Measurements from ENCODE around the gene CPNE2.

GRCh38 chr16:57175896-57176295 lies 83.5 kb downstream of the CPNE2 start:
- TF ChIP-seq EP300 (IDR thresholded peaks at IDR 0.05; ENCODE audit: low read depth) (no peak), POLR2AphosphoS5 (IDR thresholded peaks at IDR 0.05) (no peak), CTCF (IDR thresholded peaks at IDR 0.05) (no peak), POLR2A (IDR thresholded peaks at IDR 0.05) (no peak)
